ENCODE results near the gene NRXN3.

DNA sequence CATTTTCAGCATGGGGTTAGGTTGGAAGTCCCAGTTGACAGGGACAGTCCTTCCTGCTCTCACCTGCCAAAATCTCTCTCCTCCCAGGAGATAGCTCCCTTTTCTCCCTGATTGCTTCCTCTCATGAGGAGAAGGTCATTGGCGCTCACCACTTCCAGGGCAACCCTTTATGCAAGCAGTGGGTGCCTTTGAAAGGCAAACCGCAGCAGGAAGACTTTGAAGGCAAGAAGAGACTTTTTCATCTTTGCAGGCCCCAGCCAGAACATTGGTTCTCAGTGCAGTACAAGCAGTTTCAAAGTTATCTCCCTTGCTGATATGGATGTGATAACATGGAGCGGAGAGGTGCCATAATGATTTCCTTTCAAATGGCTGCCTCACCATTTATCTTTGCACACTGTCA, 1558.2 kb downstream of the NRXN3 start:
- TF ChIP-seq, protein P1, sequence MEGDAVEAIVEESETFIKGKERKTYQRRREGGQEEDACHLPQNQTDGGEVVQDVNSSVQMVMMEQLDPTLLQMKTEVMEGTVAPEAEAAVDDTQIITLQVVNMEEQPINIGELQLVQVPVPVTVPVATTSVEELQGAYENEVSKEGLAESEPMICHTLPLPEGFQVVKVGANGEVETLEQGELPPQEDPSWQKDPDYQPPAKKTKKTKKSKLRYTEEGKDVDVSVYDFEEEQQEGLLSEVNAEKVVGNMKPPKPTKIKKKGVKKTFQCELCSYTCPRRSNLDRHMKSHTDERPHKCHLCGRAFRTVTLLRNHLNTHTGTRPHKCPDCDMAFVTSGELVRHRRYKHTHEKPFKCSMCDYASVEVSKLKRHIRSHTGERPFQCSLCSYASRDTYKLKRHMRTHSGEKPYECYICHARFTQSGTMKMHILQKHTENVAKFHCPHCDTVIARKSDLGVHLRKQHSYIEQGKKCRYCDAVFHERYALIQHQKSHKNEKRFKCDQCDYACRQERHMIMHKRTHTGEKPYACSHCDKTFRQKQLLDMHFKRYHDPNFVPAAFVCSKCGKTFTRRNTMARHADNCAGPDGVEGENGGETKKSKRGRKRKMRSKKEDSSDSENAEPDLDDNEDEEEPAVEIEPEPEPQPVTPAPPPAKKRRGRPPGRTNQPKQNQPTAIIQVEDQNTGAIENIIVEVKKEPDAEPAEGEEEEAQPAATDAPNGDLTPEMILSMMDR (IDR thresholded peaks at IDR 0.05), result no peak
- no peak for TF ChIP-seq POLR2A (IDR thresholded peaks at IDR 0.05)

All from body of pancreas (tissue), 4 donors.